Measurements from ENCODE around the gene CMYA5. TPM values are rescaled to one million over a fixed set of nuclear protein-coding genes. Genes with fewer than 3 reads are reported as not detected.

Gene CMYA5
- total RNA-seq, 1 donor from 2014 or later = 1.3 TPM

GRCh38 chr5:79793304-79793703, 103.7 kb downstream of the CMYA5 start:
- ATAC-seq (no peak), DNase-seq (ENCODE audit: low spot score) (no peak)

GRCh38 chr5:79793722-79794121, 104.1 kb downstream of the CMYA5 start:
- no peak for DNase-seq (ENCODE audit: low spot score)
- ATAC-seq = no peak

GRCh38 chr5:79794347-79794746, 104.7 kb downstream of the CMYA5 start:
- ATAC-seq = no peak
- no peak for DNase-seq (ENCODE audit: low spot score)

- ATAC-seq (peak; percentile 37), DNase-seq (ENCODE audit: low spot score) (peak; percentile 52)
Measured at GRCh38 chr5:79795764-79796398, 106.2 kb downstream of the CMYA5 start.

GRCh38 chr5:79798893-79799590, 109.4 kb downstream of the CMYA5 start:
- no peak for ATAC-seq

GRCh38 chr5:79800979-79801827, 111.6 kb downstream of the CMYA5 start:
- no peak for ATAC-seq

More at GRCh38 chr5:79798893-79799590, 109.4 kb downstream of the CMYA5 start:
- no peak for DNase-seq (ENCODE audit: low spot score)

GRCh38 chr5:79802406-79802805, 112.8 kb downstream of the CMYA5 start:
- DNase-seq (ENCODE audit: low spot score) (no peak), ATAC-seq (no peak)

More at GRCh38 chr5:79800979-79801827, 111.6 kb downstream of the CMYA5 start:
- DNase-seq (ENCODE audit: low spot score) = no peak

- DNase-seq (ENCODE audit: low spot score) (no peak), ATAC-seq (no peak)
Measured at GRCh38 chr5:79803007-79803406, 113.4 kb downstream of the CMYA5 start.

GRCh38 chr5:79806741-79807140, 117.1 kb downstream of the CMYA5 start:
- ATAC-seq (no peak), DNase-seq (ENCODE audit: low spot score) (no peak)

- no peak for DNase-seq (ENCODE audit: low spot score)
- no peak for ATAC-seq
Measured at GRCh38 chr5:79809743-79810142, 120.1 kb downstream of the CMYA5 start.

GRCh38 chr5:79811081-79811480, 121.4 kb downstream of the CMYA5 start:
- DNase-seq (ENCODE audit: low spot score) = no peak
- no peak for ATAC-seq

- DNase-seq (ENCODE audit: low spot score) (no peak), ATAC-seq (no peak)
Measured at GRCh38 chr5:79811904-79812303, 122.3 kb downstream of the CMYA5 start.

- no peak for ATAC-seq
Measured at GRCh38 chr5:79814699-79815098, 125.1 kb downstream of the CMYA5 start.

GRCh38 chr5:79816014-79816413, 126.4 kb downstream of the CMYA5 start:
- DNase-seq (ENCODE audit: low spot score) (no peak), ATAC-seq (no peak)

More at GRCh38 chr5:79814699-79815098, 125.1 kb downstream of the CMYA5 start:
- DNase-seq (ENCODE audit: low spot score) = no peak

GRCh38 chr5:79820648-79821047, 131.0 kb downstream of the CMYA5 start:
- DNase-seq (ENCODE audit: low spot score) (no peak), ATAC-seq (no peak)

- ATAC-seq = no peak
- DNase-seq (ENCODE audit: low spot score) = no peak
Measured at GRCh38 chr5:79824444-79824843, 134.8 kb downstream of the CMYA5 start.

- DNase-seq (ENCODE audit: low spot score) (no peak), ATAC-seq (no peak)
Measured at GRCh38 chr5:79825802-79826201, 136.2 kb downstream of the CMYA5 start.

GRCh38 chr5:79827159-79827629, 137.6 kb downstream of the CMYA5 start:
- DNase-seq (ENCODE audit: low spot score) (no peak), ATAC-seq (no peak)

GRCh38 chr5:79829260-79829659, 139.6 kb downstream of the CMYA5 start:
- ATAC-seq (peak; percentile 45), DNase-seq (ENCODE audit: low spot score) (no peak)

GRCh38 chr5:79831381-79832309, 142.0 kb downstream of the CMYA5 start:
- ATAC-seq (peak; percentile 92), DNase-seq (ENCODE audit: low spot score) (peak; percentile 60)
